GM12878 (cell line): ENCODE measurements around the gene POLR2B. TPM values are rescaled to one million over a fixed set of nuclear protein-coding genes. Genes with fewer than 3 reads are reported as not detected.

ENCODE experiments used
- ATAC-seq: fragments of 200-7000 bp; cut with Tn5 transposase; 3 replicates; pipeline ENCODE4 v1.9.1; 2020; ENCODE audit warnings: mild to moderate bottlenecking, moderate library complexity
- BruUV-seq: library from RNA; stranded (reverse); fragments of 400-500 nt; replicated peaks from 2 replicates; lab custom pipeline; 2021; lab: Mats Ljungman, UMichigan
- CTCF ChIA-PET: fragments of 300-600 bp; sonication (Branson Sonifier 250); formaldehyde crosslinking; extraction: SDS; loops from one replicate; lab custom pipeline; 2021; ENCODE audit warnings: inconsistent platforms; lab: Yijun Ruan, JAX
- POLR2A ChIA-PET: fragments of 350-600 bp; formaldehyde crosslinking; extraction: SDS; loops from one replicate; lab custom pipeline; 2021; ENCODE audit warnings: inconsistent platforms; lab: Charles Lee
- RAD21 ChIA-PET: fragments of 300-600 bp; sonication (Branson Sonifier 250); formaldehyde crosslinking; loops from one replicate; lab custom pipeline; 2023; ENCODE audit warnings: antibody characterized with exemption; ENCODE audit not compliant: unreplicated experiment; lab: Charles Lee
- SMC1A ChIA-PET: fragments of 300-600 bp; sonication (Branson Sonifier 250); formaldehyde crosslinking; loops from one replicate; lab custom pipeline; 2023; ENCODE audit not compliant: unreplicated experiment, uncharacterized antibody; lab: Charles Lee
- DNase-seq: peaks from one replicate; pipeline ENCODE4 v3.0.0-alpha.2; 2011; ENCODE audit warnings: low read depth, low spot score
- FAIRE-seq: peaks from 3 replicates; lab custom pipeline; 2011; peaks lifted over from hg19 to GRCh38; lab: Jason Lieb, UNC
- H2AFZ ChIP-seq: 2 replicates; pipeline ENCODE4 v1.6.0; 2011; ENCODE audit warnings: low read depth, low read length, control low read depth; ENCODE audit not compliant: control insufficient read depth
- H3K27ac ChIP-seq: 2 replicates; pipeline ENCODE4 v1.5.1; 2011; ENCODE audit warnings: control low read depth; ENCODE audit not compliant: control insufficient read depth, insufficient read depth
- H3K27me3 ChIP-seq, 2 experiments: replicated peaks in 1 of 2; 2 replicates each; pipeline versions ENCODE4 v1.6.0 to v1.6.1; 2011; ENCODE audit warnings: low read length in 1 of 2; ENCODE audit not compliant: control insufficient read depth in 2 of 2, insufficient read depth in 2 of 2
- H3K36me3 ChIP-seq, 2 experiments: 2 replicates each; pipeline ENCODE4 v1.5.1; 2011; ENCODE audit warnings: low read length in 1 of 2; ENCODE audit not compliant: control insufficient read depth in 2 of 2, insufficient read depth in 2 of 2
- H3K4me1 ChIP-seq: 2 replicates; pipeline ENCODE4 v1.6.1; 2011; ENCODE audit warnings: mild to moderate bottlenecking, low read length, moderate library complexity, mixed read lengths; ENCODE audit not compliant: control insufficient read depth, insufficient read depth
- H3K4me2 ChIP-seq: 2 replicates; pipeline ENCODE4 v1.6.0; 2011; ENCODE audit warnings: control low read depth; ENCODE audit not compliant: control insufficient read depth, insufficient read depth
- H3K4me3 ChIP-seq: fragments of 200-600 bp; sonication (generic); 2 replicates; pipeline ENCODE4 v1.5.1; 2016
- H3K79me2 ChIP-seq: 2 replicates; pipeline ENCODE4 v1.6.0; 2011; ENCODE audit warnings: low read length; ENCODE audit not compliant: control insufficient read depth, insufficient read depth
- H3K9ac ChIP-seq: 2 replicates; pipeline ENCODE4 v1.8.0; 2011; ENCODE audit warnings: low read length, control low read depth, mixed read lengths; ENCODE audit not compliant: control insufficient read depth, insufficient read depth
- H3K9me3 ChIP-seq: replicated peaks from 3 replicates; pipeline ENCODE4 v1.5.1; 2011; ENCODE audit warnings: mild to moderate bottlenecking, low read length; ENCODE audit not compliant: control insufficient read depth, insufficient read depth
- H4K20me1 ChIP-seq: 2 replicates; pipeline ENCODE4 v1.6.0; 2011; ENCODE audit not compliant: control insufficient read depth, insufficient read depth
- CHD4 ChIP-seq: fragments of 200-600 bp; sonication (generic); IDR thresholded peaks from 2 replicates; pipeline ENCODE4 v1.6.1; 2016; ENCODE audit warnings: mild to moderate bottlenecking
- GATAD2B ChIP-seq: fragments of 450-650 bp; conservative IDR thresholded peaks from 2 replicates; pipeline ENCODE4 v1.6.1; 2017; ENCODE audit warnings: low read depth, mild to moderate bottlenecking, moderate library complexity
- KAT2A ChIP-seq: conservative IDR thresholded peaks from 2 replicates; pipeline ENCODE4 v1.6.1; 2011; ENCODE audit warnings: low read depth, low read length; ENCODE audit not compliant: control insufficient read depth
- KLF5 ChIP-seq: fragments of 450-650 bp; IDR thresholded peaks from 2 replicates; pipeline ENCODE4 v1.6.1; 2014; ENCODE audit warnings: mild to moderate bottlenecking; ENCODE audit not compliant: partially characterized antibody
- MYB ChIP-seq: fragments of 150-350 bp; IDR thresholded peaks from 2 replicates; pipeline ENCODE4 v1.6.1; 2014; ENCODE audit warnings: mild to moderate bottlenecking, low read depth, low read length, borderline replicate concordance
- POLR2AphosphoS2 ChIP-seq: IDR thresholded peaks from 2 replicates; pipeline ENCODE4 v1.6.1; 2011; ENCODE audit warnings: low read depth, mild to moderate bottlenecking, low read length, improper control_type of control experiment, moderate library complexity
- RBBP5 ChIP-seq: fragments of 200-600 bp; sonication (generic); conservative IDR thresholded peaks from 2 replicates; pipeline ENCODE4 v1.6.1; 2016
- WGBS: methylation state at CpG from one replicate; pipeline ENCODE4 v1.1.6; 2016; ENCODE audit warnings: low lambda C conversion rate; ENCODE audit not compliant: insufficient replicate concordance, insufficient coverage; ENCODE audit errors: missing lambda C conversion rate; 5-methylcytosine and 5-hydroxymethylcytosine counted together
- in situ Hi-C: fragments of 300-500 bp; cut with MboI; formaldehyde crosslinking; loops from 9 replicates; pipeline ENCODE4 v1.14.3; 2018; ENCODE audit warnings: mixed read lengths
- intact Hi-C: fragments of 100-400 bp; cut with micrococcal nuclease; formaldehyde crosslinking; loops from one replicate; pipeline ENCODE4 v1.14.2; 2022; ENCODE audit not compliant: unreplicated experiment
- polyA plus RNA-seq, 11 experiments: library from polyadenylated mRNA; depleted of rRNA in 4 of 11; unstranded in 6 of 11; stranded (reverse) in 5 of 11; fragments of >200 nt; fragmentation: Nextera tagmentation in 4 of 11; fragmentation: Illumina TruSeq in 1 of 11; extraction: Ambion mirVana in 4 of 11; extraction: Trizol in 1 of 11; gene quantifications; 1 replicate in 1 of 11; 2 replicates in 10 of 11; pipeline versions ENCODE4 v1.2.1 to v1.2.3, GENCODE V29; 2011 to 2016; ENCODE audit warnings: inconsistent platforms in 2 of 11, missing spikeins in 2 of 11, low read depth in 1 of 11
- total RNA-seq, 4 experiments: library from RNA; depleted of rRNA in 3 of 4; stranded (reverse); fragments of >200 nt in 3 of 4; fragmentation: Illumina TruSeq in 1 of 4; extraction: Trizol in 1 of 4; gene quantifications; 2 replicates each; pipeline versions ENCODE4 v1.2.1 to v1.2.3, GENCODE V29; 2013 to 2021

Gene POLR2B
- total and polyA plus RNA-seq, 10 of the 15 experiments (the other 5 are each of a cell fraction or from before 2014, with no cell fraction given), result 46.0 to 183 (median 99.2) TPM

DNA sequence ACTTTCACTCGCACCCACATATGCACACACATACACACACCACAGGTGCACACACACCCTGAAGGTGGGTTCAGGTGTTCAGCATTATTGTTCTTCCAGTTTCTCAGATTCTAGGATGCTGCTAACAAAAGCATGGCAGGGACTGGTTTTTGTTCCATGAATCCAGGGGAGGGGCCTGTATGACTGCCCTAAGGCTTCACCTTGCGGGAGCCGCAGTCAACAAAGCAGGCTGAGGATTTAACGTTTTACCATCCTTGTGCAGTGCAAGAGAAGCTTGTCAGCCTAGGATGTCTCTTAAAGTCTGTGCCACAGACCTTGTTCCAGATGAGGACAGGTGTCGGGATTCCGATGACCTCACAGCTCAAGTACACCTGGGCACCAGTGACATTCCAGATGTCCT lies 61.8 kb downstream of the POLR2B start (continued):
- no peak for TF ChIP-seq CHD4
- no peak for TF ChIP-seq RBBP5
- no peak for TF ChIP-seq KAT2A

- Histone ChIP-seq H3K9ac (no peak overlapping the region), H3K4me2 (no peak overlapping the region), H3K4me3 (no peak overlapping the region), H3K79me2 (no peaks in the 10 kb centered on the region), H3K27ac (no peak overlapping the region), H3K27me3 (no peaks in the 10 kb centered on the region), H2AFZ (no peak overlapping the region), H3K36me3 (no peaks in the 10 kb centered on the region), H3K4me1 (no peaks in the 10 kb centered on the region), H4K20me1 (no peaks in the 10 kb centered on the region), H3K9me3 (no peaks in the 10 kb centered on the region)
- WGBS, result 47% methylated on average over 1 of the region's 1 CpG
- intact Hi-C loops (no loop called here), in situ Hi-C loops (no loop called here)
- ChIA-PET SMC1A (no interaction called here), POLR2A (no interaction called here), CTCF (interaction anchor here (0.8 kb wide), 1 partner anchor 35 kb away, joined by 3 read pairs; no protein-coding TSS in a partner anchor), RAD21 (no interaction called here)
- no peak for DNase-seq
- TF ChIP-seq GATAD2B, result no peak
- TF ChIP-seq KLF5, result no peak
- TF ChIP-seq MYB, result no peak
- TF ChIP-seq POLR2AphosphoS2, result no peak
- no peak for FAIRE-seq
- BruUV-seq, result no TSS peak
- no peak for ATAC-seq
Measured at GRCh38 chr4:57041020-57041419, 62.3 kb downstream of the POLR2B start.
